Stomach (tissue), 9 donors: Measurements from ENCODE around the gene SHF. TPM values are rescaled to one million over a fixed set of nuclear protein-coding genes. Genes with fewer than 3 reads are reported as not detected.

Source experiments
- DNase-seq, 2 donors: peaks; one replicate each; pipeline versions ENCODE4 v3.0.0 to v3.0.0-alpha.2; 2013 to 2019
- H3K27ac ChIP-seq, 5 donors: fragments of 200-600 bp in 4 of 5; sonication (generic) in 4 of 5; one replicate each; pipeline ENCODE4 v1.5.1; 2013 to 2019; ENCODE audit warnings: mild to moderate bottlenecking in 1 of 5, moderate library complexity in 1 of 5
- H3K27me3 ChIP-seq, 3 donors: fragments of 200-600 bp; sonication (generic); one replicate each; pipeline ENCODE4 v1.5.1; 2017 to 2019; ENCODE audit warnings: mixed run types in 1 of 3
- H3K36me3 ChIP-seq, 4 donors: fragments of 200-600 bp; sonication (generic); 1 replicate in 3 of 4; 2 replicates in 1 of 4; pipeline ENCODE4 v1.5.1; 2016 to 2019
- H3K4me1 ChIP-seq, 4 donors: fragments of 200-600 bp; sonication (generic); one replicate each; pipeline ENCODE4 v1.5.1; 2016 to 2019
- H3K4me3 ChIP-seq, 4 donors: fragments of 200-600 bp; sonication (generic) in 3 of 4; one replicate each; pipeline ENCODE4 v1.5.1; 2016 to 2019; ENCODE audit warnings: mild to moderate bottlenecking in 1 of 4
- H3K9me3 ChIP-seq, 4 donors: fragments of 200-600 bp; sonication (generic); one replicate each; pipeline ENCODE4 v1.5.1; 2016 to 2019
- CTCF ChIP-seq, 7 experiments: fragments of 450-650 bp in 4 of 7; fragments of 200-600 bp in 3 of 7; sonication (generic) in 3 of 7; IDR thresholded peaks; one replicate each; pipeline ENCODE4 v1.5.1; 2016 to 2019; ENCODE audit warnings: antibody characterized with exemption in 7 of 7, control low read depth in 2 of 7, mild to moderate bottlenecking in 1 of 7
- EP300 ChIP-seq: sonication (generic); formaldehyde crosslinking; IDR thresholded peaks from one replicate; pipeline ENCODE4 v1.6.1; 2017; ENCODE audit warnings: antibody characterized with exemption
- POLR2A ChIP-seq, 4 donors: fragments of 450-650 bp; IDR thresholded peaks; one replicate each; pipeline ENCODE4 v1.6.1; 2016; ENCODE audit warnings: antibody characterized with exemption in 4 of 4, control low read depth in 2 of 4, mild to moderate bottlenecking in 1 of 4, moderate library complexity in 1 of 4
- POLR2AphosphoS5 ChIP-seq, 3 donors: sonication (generic); formaldehyde crosslinking; IDR thresholded peaks; one replicate each; pipeline ENCODE4 v1.6.1; 2016; ENCODE audit warnings: antibody characterized with exemption in 3 of 3
- WGBS, 5 donors: extraction: QIAGEN DNeasy Blood & Tissue Kit in 3 of 5; methylation state at CpG; one replicate each; pipeline versions ENCODE4 v1.1.5 to v1.1.7; 2013 to 2018; 5-methylcytosine and 5-hydroxymethylcytosine counted together
- intact Hi-C: fragments of 100-400 bp; cut with DNase I; formaldehyde crosslinking; loops from one replicate; pipeline ENCODE4 v1.15.1; 2023; ENCODE audit warnings: low total_unique reads
- polyA plus RNA-seq, 3 donors: library from polyadenylated mRNA; stranded (reverse); fragments of 200-250 nt; gene quantifications; one replicate each; pipeline ENCODE4 v1.2.3, GENCODE V29; 2013
- total RNA-seq, 5 donors: library from RNA; depleted of rRNA; stranded (reverse); fragments of >200 nt; gene quantifications; one replicate each; pipeline versions ENCODE4 v1.1.0 to v1.2.3, GENCODE V29; 2014 to 2016
- donor health status: healthy with polysubstance abuse.
- donor health status: Bipolar disorder and iron deficiency.
- donor health status: healthy.

The SHF gene
- total and polyA plus RNA-seq, 8 donors: 0.43 to 15.9 (median 6.1) TPM

GRCh38 chr15:45134682-45135604, 52.8 kb downstream of the SHF start:
- Histone ChIP-seq H3K9me3 (no peaks in the 10 kb centered on the region), H3K36me3 (peaks cover 0 to 7% (median 0%) of the 10 kb centered on the region in 4 donors), H3K27ac (peak overlapping the region in 3 of 5 donors; percentile 13 to 42 (median 15)), H3K4me1 (peaks cover 6 to 61% (median 30%) of the 10 kb centered on the region in 4 donors), H3K27me3 (peaks cover 11 to 72% (median 34%) of the 10 kb centered on the region in 3 donors), H3K4me3 (peak overlapping the region; percentile 16 to 48 (median 26))
- peak in 1 of 7 experiments; percentile 18 for TF ChIP-seq CTCF (IDR thresholded peaks at IDR 0.05)
- no peak for TF ChIP-seq EP300
- intact Hi-C loops: no loop called here
- 6 to 12% (median 10%) methylated on average over 19 to 57 of the region's 57 CpGs for WGBS, 5 donors
- peak; percentile 57 to 67 for DNase-seq

DNA sequence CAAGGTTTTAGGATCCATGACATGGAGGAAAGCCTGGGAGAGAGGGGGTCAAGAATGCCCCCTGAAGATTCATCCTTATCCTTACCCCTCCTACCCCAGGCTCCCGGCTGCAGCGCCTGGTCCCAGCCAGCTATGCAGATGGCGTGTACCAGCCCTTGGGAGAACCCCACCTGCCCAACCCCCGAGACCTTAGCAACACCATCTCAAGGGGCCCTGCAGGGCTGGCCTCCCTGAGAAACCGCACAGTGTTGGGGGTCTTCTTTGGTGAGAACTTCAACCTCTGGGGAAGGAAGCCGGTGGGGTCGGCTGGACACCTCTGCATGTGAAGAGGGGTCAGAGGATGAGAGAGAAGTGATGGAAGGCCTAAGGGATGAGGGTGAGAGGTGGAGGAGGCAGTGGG, 53.7 kb downstream of the SHF start:
- TF ChIP-seq POLR2AphosphoS5 (IDR thresholded peaks at IDR 0.05): no peak
- no peak for TF ChIP-seq CTCF (IDR thresholded peaks at IDR 0.05)
- TF ChIP-seq EP300: no peak
- TF ChIP-seq POLR2A (IDR thresholded peaks at IDR 0.05): no peak
- Histone ChIP-seq H3K4me3 (no peak overlapping the region), H3K27me3 (peaks cover 15 to 76% (median 43%) of the 10 kb centered on the region in 3 donors), H3K27ac (no peak overlapping the region), H3K9me3 (no peaks in the 10 kb centered on the region), H3K36me3 (peaks cover 0 to 7% (median 0%) of the 10 kb centered on the region in 4 donors), H3K4me1 (peaks cover 10 to 64% (median 33%) of the 10 kb centered on the region in 4 donors)
- intact Hi-C loops: no loop called here
- WGBS, 5 donors: 86 to 96% (median 95%) methylated on average over 7 of the region's 7 CpGs
- DNase-seq: no peak

GRCh38 chr15:45133561-45133920, 54.2 kb downstream of the SHF start:
- no peak overlapping the region for H3K4me3 ChIP-seq

More at GRCh38 chr15:45133561-45133920, 54.2 kb downstream of the SHF start:
- peaks cover 16 to 76% (median 47%) of the 10 kb centered on the region in 3 donors for H3K27me3 ChIP-seq
- DNase-seq: no peak
- peaks cover 0 to 7% (median 0%) of the 10 kb centered on the region in 4 donors for H3K36me3 ChIP-seq
- no peaks in the 10 kb centered on the region for H3K9me3 ChIP-seq
- intact Hi-C loops: no loop called here
- 66 to 81% (median 76%) methylated on average over 5 of the region's 5 CpGs for WGBS, 5 donors
- peaks cover 11 to 64% (median 33%) of the 10 kb centered on the region in 4 donors for H3K4me1 ChIP-seq
- H3K27ac ChIP-seq: no peak overlapping the region
- TF ChIP-seq EP300: no peak
- TF ChIP-seq CTCF (IDR thresholded peaks at IDR 0.05): no peak
- TF ChIP-seq POLR2AphosphoS5 (IDR thresholded peaks at IDR 0.05): no peak
- no peak for TF ChIP-seq POLR2A (IDR thresholded peaks at IDR 0.05)
